H9 (cell line): Measurements from ENCODE around the gene MB21D2. TPM values are rescaled to one million over a fixed set of nuclear protein-coding genes. Genes with fewer than 3 reads are reported as not detected.
A peak's percentile ranks its signal among the peaks of the same experiment; 100 is the strongest.

Source experiments
- DNase-seq: peaks from one replicate; pipeline ENCODE4 v3.0.0-alpha.2; 2017
- H2AFZ ChIP-seq: one replicate; pipeline ENCODE4 v1.6.1; 2013; ENCODE audit warnings: mild to moderate bottlenecking, low read length, control low read depth, moderate library complexity
- H2AK5ac ChIP-seq: 2 replicates; pipeline ENCODE4 v1.6.1; 2013; ENCODE audit warnings: low read length, control low read depth, mixed read lengths; ENCODE audit not compliant: insufficient read length
- H2BK120ac ChIP-seq: one replicate; pipeline ENCODE4 v1.6.1; 2013; ENCODE audit warnings: low read depth, mild to moderate bottlenecking, low read length, control low read depth, inconsistent platforms; ENCODE audit not compliant: poor library complexity, severe bottlenecking
- H2BK12ac ChIP-seq: 2 replicates; pipeline ENCODE4 v1.6.1; 2013; ENCODE audit warnings: low read length, control low read depth, mixed read lengths, low read depth; ENCODE audit not compliant: insufficient read length
- H2BK15ac ChIP-seq: 2 replicates; pipeline ENCODE4 v1.6.1; 2013; ENCODE audit warnings: low read depth, low read length, control low read depth
- H2BK20ac ChIP-seq: one replicate; pipeline ENCODE4 v1.6.1; 2013; ENCODE audit warnings: low read depth, mild to moderate bottlenecking, low read length, control low read depth, inconsistent platforms; ENCODE audit not compliant: poor library complexity, severe bottlenecking
- H2BK5ac ChIP-seq: 2 replicates; pipeline ENCODE4 v1.6.1; 2013; ENCODE audit warnings: low read length, control low read depth, mixed read lengths; ENCODE audit not compliant: insufficient read length
- H3K14ac ChIP-seq: 2 replicates; pipeline ENCODE4 v1.6.1; 2013; ENCODE audit warnings: low read length, control low read depth; ENCODE audit not compliant: insufficient read depth
- H3K18ac ChIP-seq: 2 replicates; pipeline ENCODE4 v1.6.1; 2013; ENCODE audit warnings: low read depth, mild to moderate bottlenecking, mixed read lengths, low read length, control low read depth; ENCODE audit not compliant: insufficient read length
- H3K23ac ChIP-seq: 2 replicates; pipeline ENCODE4 v1.6.1; 2013; ENCODE audit warnings: low read length, control low read depth, mixed read lengths, low read depth; ENCODE audit not compliant: insufficient read length
- H3K23me2 ChIP-seq: 2 replicates; pipeline ENCODE4 v1.6.1; 2013; ENCODE audit warnings: low read depth, mild to moderate bottlenecking, mixed read lengths, low read length, control low read depth; ENCODE audit not compliant: insufficient read length, poor library complexity, severe bottlenecking
- H3K27ac ChIP-seq: 2 replicates; pipeline ENCODE4 v1.5.1; 2013; ENCODE audit warnings: low read length, control low read depth, mixed read lengths, low read depth; ENCODE audit not compliant: insufficient read length
- H3K27me3 ChIP-seq: 2 replicates; pipeline ENCODE4 v1.6.1; 2013; ENCODE audit warnings: low read length, control low read depth, inconsistent platforms; ENCODE audit not compliant: insufficient read depth
- H3K4ac ChIP-seq: 2 replicates; pipeline ENCODE4 v1.6.1; 2013; ENCODE audit warnings: low read depth, mild to moderate bottlenecking, control low read depth, inconsistent platforms, low read length, moderate library complexity
- H3K4me1 ChIP-seq: 2 replicates; pipeline ENCODE4 v1.6.1; 2013; ENCODE audit warnings: low read length, control low read depth, inconsistent platforms; ENCODE audit not compliant: insufficient read depth
- H3K4me2 ChIP-seq: 2 replicates; pipeline ENCODE4 v1.6.1; 2013; ENCODE audit warnings: low read length, control low read depth, mixed read lengths; ENCODE audit not compliant: insufficient read length, insufficient read depth
- H3K56ac ChIP-seq: 2 replicates; pipeline ENCODE4 v1.6.1; 2013; ENCODE audit warnings: low read depth, mild to moderate bottlenecking, mixed read lengths, low read length, control low read depth; ENCODE audit not compliant: insufficient read length
- H3K79me1 ChIP-seq: 2 replicates; pipeline ENCODE4 v1.6.1; 2013; ENCODE audit warnings: low read depth, mild to moderate bottlenecking, moderate library complexity, low read length, control low read depth, inconsistent platforms; ENCODE audit not compliant: insufficient read depth, poor library complexity, severe bottlenecking
- H3K79me2 ChIP-seq: 2 replicates; pipeline ENCODE4 v1.6.1; 2013; ENCODE audit warnings: low read length, control low read depth, inconsistent platforms; ENCODE audit not compliant: insufficient read depth
- H3K9ac ChIP-seq: 2 replicates; pipeline ENCODE4 v1.6.1; 2013; ENCODE audit warnings: low read length, control low read depth, mixed read lengths; ENCODE audit not compliant: insufficient read length; ENCODE audit errors: extremely low read depth
- H3K9me3 ChIP-seq: one replicate; pipeline ENCODE4 v1.6.1; 2013; ENCODE audit warnings: low read depth, low read length, inconsistent platforms; ENCODE audit not compliant: control insufficient read depth
- H3T11ph ChIP-seq: one replicate; pipeline ENCODE4 v1.6.1; 2013; ENCODE audit warnings: mild to moderate bottlenecking, low read length, control low read depth, inconsistent platforms
- H4K20me1 ChIP-seq: one replicate; pipeline ENCODE4 v1.6.1; 2013; ENCODE audit not compliant: control insufficient read depth, insufficient read length, insufficient read depth
- H4K5ac ChIP-seq: 2 replicates; pipeline ENCODE4 v1.6.1; 2013; ENCODE audit warnings: low read depth, mild to moderate bottlenecking, mixed read lengths, low read length, control low read depth; ENCODE audit not compliant: insufficient read length
- H4K8ac ChIP-seq: replicated peaks from 2 replicates; pipeline ENCODE4 v1.6.1; 2013; ENCODE audit warnings: low read length, control low read depth, mixed read lengths, low read depth; ENCODE audit not compliant: insufficient read length
- H4K91ac ChIP-seq: 2 replicates; pipeline ENCODE4 v1.6.1; 2013; ENCODE audit warnings: low read depth, mild to moderate bottlenecking, moderate library complexity, mixed read lengths, low read length, control low read depth; ENCODE audit not compliant: insufficient read length
- H3K27ac Mint-ChIP-seq, 3 experiments: 2 replicates in 2 of 3; 3 replicates in 1 of 3; pipeline ENCODE4 v1.8.0; 2020 to 2021; ENCODE audit warnings: mixed read lengths in 3 of 3, mild to moderate bottlenecking in 1 of 3, moderate library complexity in 1 of 3
- H3K27me3 Mint-ChIP-seq: 2 replicates; pipeline ENCODE4 v1.8.0; 2021; ENCODE audit warnings: low read depth, mild to moderate bottlenecking, moderate library complexity, mixed read lengths
- H3K36me3 Mint-ChIP-seq, 3 experiments: 2 replicates in 2 of 3; 3 replicates in 1 of 3; pipeline ENCODE4 v1.8.0; 2020 to 2021; ENCODE audit warnings: low read depth in 3 of 3, mixed read lengths in 3 of 3; ENCODE audit not compliant: insufficient read depth in 1 of 3
- H3K4me1 Mint-ChIP-seq, 2 experiments: 2 replicates each; pipeline ENCODE4 v1.8.0; 2020; ENCODE audit warnings: mixed read lengths in 2 of 2
- H3K4me3 Mint-ChIP-seq, 2 experiments: 2 replicates in 1 of 2; 3 replicates in 1 of 2; pipeline ENCODE4 v1.8.0; 2020 to 2021; ENCODE audit warnings: mild to moderate bottlenecking in 2 of 2, mixed read lengths in 2 of 2, moderate library complexity in 1 of 2
- H3K9me3 Mint-ChIP-seq, 2 experiments: 2 replicates in 1 of 2; 3 replicates in 1 of 2; pipeline ENCODE4 v1.8.0; 2020; ENCODE audit warnings: mild to moderate bottlenecking in 2 of 2, mixed read lengths in 2 of 2, moderate library complexity in 1 of 2
- WGBS: extraction: QIAGEN DNeasy Blood & Tissue Kit; methylation state at CpG from one replicate; pipeline ENCODE4 v1.1.7; 2013; ENCODE audit warnings: missing lambda C conversion rate, low lambda C conversion rate, mixed read lengths; ENCODE audit not compliant: insufficient read length; ENCODE audit errors: extremely low coverage; 5-methylcytosine and 5-hydroxymethylcytosine counted together
- total RNA-seq: library from RNA; stranded (reverse); gene quantifications from 2 replicates; pipeline ENCODE4 v1.2.1, GENCODE V29; 2021
- TF ChIP-seq, protein P1 (sequence below): fragments of 200-600 bp; sonication (generic); conservative IDR thresholded peaks from 3 replicates; pipeline ENCODE4 v1.8.0; 2021; ENCODE audit warnings: antibody characterized with exemption, mild to moderate bottlenecking

Gene MB21D2
- total RNA-seq, 1 experiment from 2014 or later: 19.1 TPM

DNA sequence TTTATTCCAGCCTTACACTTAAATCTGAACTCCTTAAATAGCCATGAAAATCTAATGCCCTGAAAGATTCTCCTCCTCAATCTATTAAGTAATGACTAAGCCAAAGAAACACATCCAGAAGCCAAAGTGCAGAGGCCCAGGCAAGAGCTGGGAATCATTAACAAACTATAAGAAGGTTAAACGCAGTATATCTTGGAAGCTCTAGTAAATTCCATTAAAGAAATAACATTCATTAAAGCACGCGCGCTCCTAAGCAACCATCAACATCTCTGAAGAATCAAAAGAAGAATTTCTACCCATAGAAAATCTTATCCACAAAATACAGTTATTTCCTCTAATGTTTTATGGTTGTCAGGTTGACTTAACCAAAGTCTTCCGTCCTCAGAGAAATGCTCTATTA is 29.5 kb downstream of the MB21D2 start:
- Histone ChIP-seq H3K27me3 (no peaks in the 10 kb centered on the region), H3K4me1 (peaks cover 19% of the 10 kb centered on the region), H3K23me2 (no peaks in the 10 kb centered on the region), H2BK12ac (no peak overlapping the region), H3K18ac (no peak overlapping the region), H3K79me2 (peaks cover 18% of the 10 kb centered on the region; the same call in 1 of the 2 replicates), H3T11ph (no peak overlapping the region), H3K9me3 (no peaks in the 10 kb centered on the region), H3K4ac (no peak overlapping the region), H4K20me1 (no peaks in the 10 kb centered on the region), H4K5ac (no peak overlapping the region), H3K9ac (no peak overlapping the region), H4K91ac (no peak overlapping the region), H3K23ac (no peak overlapping the region), H2BK120ac (no peak overlapping the region), H2AFZ (no peak overlapping the region), H3K14ac (no peak overlapping the region), H3K56ac (no peak overlapping the region), H2BK20ac (no peak overlapping the region), H2BK5ac (no peak overlapping the region), H2BK15ac (no peak overlapping the region), H3K79me1 (peaks cover 3% of the 10 kb centered on the region), H3K4me2 (no peak overlapping the region), H4K8ac (no peak overlapping the region), H3K27ac (no peak overlapping the region), H2AK5ac (no peak overlapping the region)
- H3K4me3 Mint-ChIP-seq: peak overlapping the region in 1 of 2 experiments; percentile 56; a peak in 1 of 5 replicates
- no peaks in the 10 kb centered on the region for H3K27me3 Mint-ChIP-seq
- H3K36me3 Mint-ChIP-seq: no peaks in the 10 kb centered on the region; a peak in 1 of 7 replicates
- no peaks in the 10 kb centered on the region; a peak in 1 of 5 replicates for H3K9me3 Mint-ChIP-seq
- TF ChIP-seq, protein P1, sequence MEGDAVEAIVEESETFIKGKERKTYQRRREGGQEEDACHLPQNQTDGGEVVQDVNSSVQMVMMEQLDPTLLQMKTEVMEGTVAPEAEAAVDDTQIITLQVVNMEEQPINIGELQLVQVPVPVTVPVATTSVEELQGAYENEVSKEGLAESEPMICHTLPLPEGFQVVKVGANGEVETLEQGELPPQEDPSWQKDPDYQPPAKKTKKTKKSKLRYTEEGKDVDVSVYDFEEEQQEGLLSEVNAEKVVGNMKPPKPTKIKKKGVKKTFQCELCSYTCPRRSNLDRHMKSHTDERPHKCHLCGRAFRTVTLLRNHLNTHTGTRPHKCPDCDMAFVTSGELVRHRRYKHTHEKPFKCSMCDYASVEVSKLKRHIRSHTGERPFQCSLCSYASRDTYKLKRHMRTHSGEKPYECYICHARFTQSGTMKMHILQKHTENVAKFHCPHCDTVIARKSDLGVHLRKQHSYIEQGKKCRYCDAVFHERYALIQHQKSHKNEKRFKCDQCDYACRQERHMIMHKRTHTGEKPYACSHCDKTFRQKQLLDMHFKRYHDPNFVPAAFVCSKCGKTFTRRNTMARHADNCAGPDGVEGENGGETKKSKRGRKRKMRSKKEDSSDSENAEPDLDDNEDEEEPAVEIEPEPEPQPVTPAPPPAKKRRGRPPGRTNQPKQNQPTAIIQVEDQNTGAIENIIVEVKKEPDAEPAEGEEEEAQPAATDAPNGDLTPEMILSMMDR: no peak
- DNase-seq: no peak
- peaks cover 66 to 67% of the 10 kb centered on the region in 2 experiments for H3K4me1 Mint-ChIP-seq
- peak overlapping the region; percentile 64 to 96 (median 89) for H3K27ac Mint-ChIP-seq
- WGBS: no CpG with 5 or more reads among the region's 5 CpGs
